Omental fat pad (tissue), 4 donors: ENCODE results near the gene CYP19A1. TPM values are rescaled to one million over a fixed set of nuclear protein-coding genes. Genes with fewer than 3 reads are reported as not detected.

Experiments used
- ATAC-seq: fragments of 150-250 bp; one replicate; pipeline ENCODE4 v1.9.1; 2016; ENCODE audit warnings: mild to moderate bottlenecking, moderate library complexity; ENCODE audit not compliant: low FRiP score
- DNase-seq: peaks from one replicate; pipeline ENCODE4 v3.0.0-alpha.2; 2019; ENCODE audit warnings: low spot score
- CTCF ChIP-seq, 3 donors: fragments of 450-650 bp; IDR thresholded peaks; one replicate each; pipeline ENCODE4 v1.5.1; 2016 to 2017; ENCODE audit warnings: antibody characterized with exemption in 3 of 3, mild to moderate bottlenecking in 3 of 3, moderate library complexity in 2 of 3
- total RNA-seq, 4 donors: library from RNA; depleted of rRNA; stranded (reverse); fragments of >200 nt; gene quantifications; one replicate each; pipeline ENCODE4 v1.1.0, GENCODE V29; 2016

CYP19A1 gene
- 10 to 100 TPM in 1 of 4 donors, 1 to 10 TPM in 2, not detected in 1; 1.5 to 16.2 (median 6.8) TPM for total RNA-seq

GRCh38 chr15:51338496-51338895 lies at the start of gene CYP19A1:
Gene CYP19A1, minus strand, starts transcription at chr15:51338596. Its CDS starts 95,684 bp downstream, at chr15:51242912.
- DNase-seq (no peak), ATAC-seq (no peak)
- TF ChIP-seq CTCF (IDR thresholded peaks at IDR 0.05): no peak

- DNase-seq (no peak), ATAC-seq (no peak)
- no peak for TF ChIP-seq CTCF (IDR thresholded peaks at IDR 0.05)
Observed at GRCh38 chr15:51387699-51388041, 49.3 kb upstream of the CYP19A1 start.

GRCh38 chr15:51386960-51387698 lies 48.7 kb upstream of the CYP19A1 start:
- DNase-seq (no peak), ATAC-seq (no peak)
- TF ChIP-seq CTCF (IDR thresholded peaks at IDR 0.05): no peak

- ATAC-seq (no peak), DNase-seq (no peak)
- TF ChIP-seq CTCF (IDR thresholded peaks at IDR 0.05): no peak
Observed at GRCh38 chr15:51386486-51386885, 48.1 kb upstream of the CYP19A1 start.

GRCh38 chr15:51386029-51386428 lies 47.6 kb upstream of the CYP19A1 start:
- TF ChIP-seq CTCF (IDR thresholded peaks at IDR 0.05): no peak
- no peak for DNase-seq

GRCh38 chr15:51382787-51383186 lies 44.4 kb upstream of the CYP19A1 start:
- DNase-seq: no peak
- no peak for TF ChIP-seq CTCF (IDR thresholded peaks at IDR 0.05)
- ATAC-seq: no peak

More at GRCh38 chr15:51386029-51386428, 47.6 kb upstream of the CYP19A1 start:
- no peak for ATAC-seq
